A549 (cell line): ENCODE measurements around the gene PRCD. TPM values are rescaled to one million over a fixed set of nuclear protein-coding genes. Genes with fewer than 3 reads are reported as not detected.

ENCODE experiments used
- ATAC-seq, 2 experiments: fragments of 200-7000 bp in 1 of 2; fragments of >200 bp in 1 of 2; cut with Nextera tagmentation in 1 of 2; cut with Tn5 transposase in 1 of 2; 3 replicates each; pipeline versions ENCODE4 v1.8.0 to v1.9.1; 2018 to 2020; ENCODE audit warnings: mild to moderate bottlenecking in 1 of 2, moderate library complexity in 1 of 2
- CTCF ChIA-PET: fragments of 300-600 bp; sonication (Branson Sonifier 250); formaldehyde crosslinking; extraction: SDS; loops from one replicate; lab custom pipeline; 2021; ENCODE audit warnings: antibody characterized with exemption, inconsistent platforms; lab: Yijun Ruan, JAX
- POLR2A ChIA-PET: fragments of 350-600 bp; formaldehyde crosslinking; extraction: SDS; loops from one replicate; lab custom pipeline; 2021; ENCODE audit warnings: antibody characterized with exemption, inconsistent platforms; lab: Yijun Ruan, JAX
- DNase-seq, 2 experiments: peaks; one replicate each; pipeline versions ENCODE4 v3.0.0 to v3.0.0-alpha.2; 2011 to 2016; ENCODE audit warnings: low read depth in 1 of 2, low spot score in 1 of 2
- FAIRE-seq: peaks from 2 replicates; lab custom pipeline; 2011; peaks lifted over from hg19 to GRCh38; lab: Jason Lieb, UNC
- H3K27ac ChIP-seq, 2 experiments: fragments of >200 bp; sonication (Bioruptor Twin); formaldehyde crosslinking; 3 replicates each; pipeline ENCODE4 v1.5.1; 2016 to 2017
- H3K4me1 ChIP-seq: fragments of >200 bp; sonication (Bioruptor Twin); formaldehyde crosslinking; 3 replicates; pipeline ENCODE4 v1.6.1; 2016
- H3K4me2 ChIP-seq: fragments of >200 bp; sonication (Bioruptor Twin); formaldehyde crosslinking; 3 replicates; pipeline ENCODE4 v1.6.1; 2016
- H3K4me3 ChIP-seq: fragments of >200 bp; sonication (Bioruptor Twin); formaldehyde crosslinking; 3 replicates; pipeline ENCODE4 v1.5.1; 2016
- H3K9me3 ChIP-seq: fragments of >200 bp; sonication (Bioruptor Twin); formaldehyde crosslinking; 3 replicates; pipeline ENCODE4 v1.6.1; 2016
- ATOH8 ChIP-seq: fragments of 250-450 bp; sonication (Bioruptor Pico); IDR thresholded peaks from 2 replicates; pipeline ENCODE4 v1.5.0; 2020; ENCODE audit warnings: low read depth, mild to moderate bottlenecking, moderate library complexity
- BCL3 ChIP-seq: fragments of >200 bp; sonication (Bioruptor Twin); formaldehyde crosslinking; IDR thresholded peaks from 3 replicates; pipeline ENCODE4 v1.6.1; 2016
- CBX2 ChIP-seq: fragments of 200-600 bp; sonication (generic); IDR thresholded peaks from 2 replicates; pipeline ENCODE4 v1.6.1; 2016; ENCODE audit warnings: low read depth, mild to moderate bottlenecking, borderline replicate concordance
- CEBPB ChIP-seq, 2 experiments: fragments of >200 bp in 1 of 2; sonication (Bioruptor Twin) in 1 of 2; formaldehyde crosslinking in 1 of 2; IDR thresholded peaks; 2 replicates each; pipeline ENCODE4 v1.6.1; 2012 to 2016
- CHD2 ChIP-seq: fragments of 150-350 bp; IDR thresholded peaks from 2 replicates; pipeline ENCODE4 v1.6.1; 2014; ENCODE audit warnings: low read length; ENCODE audit not compliant: partially characterized antibody
- CTCF ChIP-seq: fragments of >200 bp; sonication (Bioruptor Twin); formaldehyde crosslinking; IDR thresholded peaks from 3 replicates; pipeline ENCODE4 v1.5.1; 2016
- EHF ChIP-seq: fragments of 250-450 bp; sonication (Bioruptor Pico); IDR thresholded peaks from 2 replicates; pipeline ENCODE4 v1.5.0; 2020; ENCODE audit warnings: mild to moderate bottlenecking
- EP300 ChIP-seq, 2 experiments: fragments of >200 bp; sonication (Bioruptor Twin); formaldehyde crosslinking; IDR thresholded peaks; 2 replicates in 1 of 2; 3 replicates in 1 of 2; pipeline ENCODE4 v1.6.1; 2016 to 2017
- GATA3 ChIP-seq: IDR thresholded peaks from 2 replicates; pipeline ENCODE4 v1.6.1; 2012; ENCODE audit warnings: borderline replicate concordance
- HES2 ChIP-seq: fragments of >200 bp; sonication (Bioruptor Twin); formaldehyde crosslinking; IDR thresholded peaks from 2 replicates; pipeline ENCODE4 v1.6.1; 2016
- HEYL ChIP-seq: fragments of 250-450 bp; sonication (Bioruptor Pico); IDR thresholded peaks from 2 replicates; pipeline ENCODE4 v1.8.0; 2021; ENCODE audit warnings: mild to moderate bottlenecking, moderate library complexity
- HOXA7 ChIP-seq: fragments of 250-450 bp; sonication (Bioruptor Pico); IDR thresholded peaks from 2 replicates; pipeline ENCODE4 v1.5.0; 2020; ENCODE audit warnings: mild to moderate bottlenecking, moderate library complexity
- HOXB5 ChIP-seq: fragments of 250-450 bp; sonication (Bioruptor Pico); IDR thresholded peaks from 2 replicates; pipeline ENCODE4 v1.5.0; 2020; ENCODE audit warnings: mild to moderate bottlenecking, moderate library complexity
- JUNB ChIP-seq: fragments of >200 bp; sonication (Bioruptor Twin); formaldehyde crosslinking; IDR thresholded peaks from 2 replicates; pipeline ENCODE4 v1.6.1; 2016
- KDM1A ChIP-seq: fragments of 200-600 bp; sonication (generic); IDR thresholded peaks from 2 replicates; pipeline ENCODE4 v1.6.1; 2016; ENCODE audit warnings: low read depth, mild to moderate bottlenecking
- KDM5A ChIP-seq: fragments of 200-600 bp; sonication (generic); IDR thresholded peaks from 2 replicates; pipeline ENCODE4 v1.6.1; 2016; ENCODE audit warnings: antibody characterized with exemption, mild to moderate bottlenecking
- MAX ChIP-seq: IDR thresholded peaks from 2 replicates; pipeline ENCODE4 v1.6.1; 2012
- MAZ ChIP-seq: fragments of 150-350 bp; IDR thresholded peaks from 2 replicates; pipeline ENCODE4 v1.6.1; 2014; ENCODE audit warnings: antibody characterized with exemption, low read depth, low read length, borderline replicate concordance
- NPAS2 ChIP-seq: fragments of 250-450 bp; sonication (Bioruptor Pico); IDR thresholded peaks from 2 replicates; pipeline ENCODE4 v1.8.0; 2022; ENCODE audit warnings: mild to moderate bottlenecking, moderate library complexity, borderline replicate concordance
- NR3C1 ChIP-seq: fragments of >200 bp; sonication (Bioruptor Twin); formaldehyde crosslinking; IDR thresholded peaks from 3 replicates; pipeline ENCODE4 v1.6.1; 2017
- RCOR1 ChIP-seq: fragments of 150-350 bp; IDR thresholded peaks from 2 replicates; pipeline ENCODE4 v1.6.1; 2014; ENCODE audit warnings: antibody characterized with exemption, low read length, low read depth
- REST ChIP-seq: fragments of 200-600 bp; sonication (generic); IDR thresholded peaks from 2 replicates; pipeline ENCODE4 v1.6.1; 2016; ENCODE audit warnings: antibody characterized with exemption, mild to moderate bottlenecking, moderate library complexity
- SREBF2 ChIP-seq: fragments of 450-650 bp; IDR thresholded peaks from 2 replicates; pipeline ENCODE4 v1.6.1; 2014; ENCODE audit warnings: mild to moderate bottlenecking, moderate library complexity
- USF2 ChIP-seq: fragments of 450-650 bp; IDR thresholded peaks from 2 replicates; pipeline ENCODE4 v1.6.1; 2014; ENCODE audit warnings: antibody characterized with exemption
- ZFP36 ChIP-seq: fragments of 450-650 bp; IDR thresholded peaks from 2 replicates; pipeline ENCODE4 v1.6.1; 2014; ENCODE audit warnings: borderline replicate concordance; ENCODE audit not compliant: partially characterized antibody
- ZNF302 ChIP-seq: fragments of 250-450 bp; sonication (Bioruptor Pico); IDR thresholded peaks from 2 replicates; pipeline ENCODE4 v1.9.0; 2021; ENCODE audit warnings: inconsistent platforms, mild to moderate bottlenecking, moderate library complexity
- WGBS: methylation state at CpG from one replicate; pipeline ENCODE4 v1.1.6; 2017; ENCODE audit errors: missing lambda C conversion rate; 5-methylcytosine and 5-hydroxymethylcytosine counted together
- polyA plus RNA-seq, 4 experiments: library from polyadenylated mRNA; depleted of rRNA in 3 of 4; stranded (reverse); fragments of >200 nt; fragmentation: RNase III in 1 of 4; extraction: RNeasy Plus Mini Kit Qiagen cat#74134 plus additional on column Dnase treatment in 1 of 4; gene quantifications; 2 replicates in 3 of 4; 3 replicates in 1 of 4; pipeline ENCODE4 v1.2.3, GENCODE V29; 2011 to 2017

The PRCD gene
- polyA plus RNA-seq, 2 of the 4 experiments (the other 2 are of a cell fraction), result not detected

- Histone ChIP-seq H3K4me3 (no peak overlapping the region), H3K27ac (peak overlapping the region in 1 of 2 experiments; percentile 62; a peak in 3 of 6 replicates), H3K4me2 (no peak overlapping the region), H3K9me3 (no peaks in the 10 kb centered on the region), H3K4me1 (peaks cover 35% of the 10 kb centered on the region)
- CTCF ChIA-PET, result interaction anchor here (0.6 to 64.5 kb wide), 9 partner anchors 8 to 118 kb away, joined by 3 to 1994 read pairs (median 4); partner anchors contain the start of genes AANAT and UBE2O
- POLR2A ChIA-PET, result no interaction called here
- no peak for DNase-seq
- WGBS, result 89% methylated on average over 21 of the region's 21 CpGs
- FAIRE-seq, result no peak
- TF ChIP-seq ZFP36, result no peak
- no peak for TF ChIP-seq USF2
- TF ChIP-seq EP300 (IDR thresholded peaks at IDR 0.05), result no peak
- TF ChIP-seq HES2, result no peak
- TF ChIP-seq KDM1A, result no peak
- TF ChIP-seq CEBPB (IDR thresholded peaks at IDR 0.05), result no peak
- TF ChIP-seq NPAS2 (CRISPR knock-in tag), result no peak
- no peak for TF ChIP-seq HOXA7 (CRISPR knock-in tag)
- TF ChIP-seq REST, result no peak
- no peak for TF ChIP-seq ZNF302
- TF ChIP-seq KDM5A, result no peak
- no peak for TF ChIP-seq BCL3
- TF ChIP-seq CBX2, result no peak
- TF ChIP-seq MAZ, result no peak
- TF ChIP-seq HEYL (CRISPR knock-in tag), result no peak
- TF ChIP-seq EHF (CRISPR knock-in tag), result no peak
- no peak for TF ChIP-seq ATOH8
- no peak for ATAC-seq
Measured at GRCh38 chr17:76493505-76494167, 46.2 kb upstream of the PRCD start.

GRCh38 chr17:76495663-76496400 lies 44.0 kb upstream of the PRCD start:
- no peak for DNase-seq
- FAIRE-seq, result no peak
- H3K4me1 ChIP-seq, result peaks cover 44% of the 10 kb centered on the region
- TF ChIP-seq RCOR1 (no peak), HOXB5 (no peak), JUNB (no peak), CTCF (no peak), CEBPB (IDR thresholded peaks at IDR 0.05) (no peak), CHD2 (no peak), MAX (no peak), KDM5A (no peak), NR3C1 (no peak), EP300 (IDR thresholded peaks at IDR 0.05) (no peak), SREBF2 (no peak), ZNF302 (no peak), GATA3 (no peak), HOXA7 (CRISPR knock-in tag) (no peak)
- TF ChIP-seq, all 56 proteins: peak for 0
- ChIA-PET POLR2A (no interaction called here), CTCF (interaction anchor here (0.6 to 64.5 kb wide), 8 partner anchors 10 to 202 kb away, joined by 3 to 1994 read pairs (median 22); partner anchors contain the start of genes AANAT and UBE2O)
- no peaks in the 10 kb centered on the region for H3K9me3 ChIP-seq
- no peak overlapping the region for H3K27ac ChIP-seq
- 91% methylated on average over 14 of the region's 16 CpGs for WGBS
- H3K4me2 ChIP-seq, result no peak overlapping the region
- no peak for ATAC-seq
- H3K4me3 ChIP-seq, result no peak overlapping the region
